MCF 10A (cell line): ENCODE data around the gene PAX1. TPM values are rescaled to one million over a fixed set of nuclear protein-coding genes. Genes with fewer than 3 reads are reported as not detected.

Source experiments
- BruUV-seq: library from RNA; stranded (reverse); fragments of 400-500 nt; replicated peaks from 2 replicates; lab custom pipeline; 2021; lab: Mats Ljungman, UMichigan
- CTCF ChIA-PET: fragments of 300-600 bp; sonication (Branson Sonifier 250); formaldehyde crosslinking; extraction: SDS; loops from one replicate; lab custom pipeline; 2021; ENCODE audit warnings: antibody characterized with exemption, inconsistent platforms; lab: Yijun Ruan, JAX
- POLR2A ChIA-PET: fragments of 300-600, 350-650 bp; sonication (Branson Sonifier 250); formaldehyde crosslinking; extraction: SDS; loops from one replicate; lab custom pipeline; 2020; ENCODE audit warnings: antibody characterized with exemption, inconsistent platforms; lab: Yijun Ruan, JAX
- DNase-seq: peaks from one replicate; pipeline ENCODE4 v3.0.0-alpha.2; 2018; ENCODE audit not compliant: unreplicated experiment
- H3K27ac Mint-ChIP-seq: one replicate; pipeline ENCODE4 v1.8.0; 2022; ENCODE audit warnings: mild to moderate bottlenecking, low read depth, mixed read lengths; ENCODE audit not compliant: unreplicated experiment
- H3K27me3 Mint-ChIP-seq: one replicate; pipeline ENCODE4 v1.8.0; 2022; ENCODE audit warnings: mixed read lengths; ENCODE audit not compliant: insufficient read depth, unreplicated experiment
- H3K36me3 Mint-ChIP-seq: one replicate; pipeline ENCODE4 v1.8.0; 2022; ENCODE audit warnings: mild to moderate bottlenecking, moderate library complexity, mixed read lengths; ENCODE audit not compliant: insufficient read depth, unreplicated experiment
- H3K4me1 Mint-ChIP-seq: one replicate; pipeline ENCODE4 v1.8.0; 2022; ENCODE audit warnings: mixed read lengths; ENCODE audit not compliant: insufficient read depth, unreplicated experiment
- H3K4me3 Mint-ChIP-seq: one replicate; pipeline ENCODE4 v1.8.0; 2022; ENCODE audit warnings: mild to moderate bottlenecking, moderate library complexity, mixed read lengths; ENCODE audit not compliant: unreplicated experiment
- H3K9me3 Mint-ChIP-seq: one replicate; pipeline ENCODE4 v1.8.0; 2022; ENCODE audit warnings: mixed read lengths; ENCODE audit not compliant: unreplicated experiment
- intact Hi-C: fragments of 100-400 bp; cut with micrococcal nuclease; formaldehyde crosslinking; loops from 2 replicates; pipeline ENCODE4 v1.14.1; 2022
- total RNA-seq: library from RNA; stranded (reverse); gene quantifications from 2 replicates; pipeline ENCODE4 v1.2.3, GENCODE V29; 2022
- TF ChIP-seq, protein P1 (sequence below): fragments of 200-600 bp; IDR thresholded peaks from one replicate; pipeline ENCODE4 v1.8.0; 2022; ENCODE audit warnings: antibody characterized with exemption, mild to moderate bottlenecking; ENCODE audit not compliant: unreplicated experiment

PAX1 gene
- total RNA-seq, 1 experiment from 2014 or later = not detected

DNA sequence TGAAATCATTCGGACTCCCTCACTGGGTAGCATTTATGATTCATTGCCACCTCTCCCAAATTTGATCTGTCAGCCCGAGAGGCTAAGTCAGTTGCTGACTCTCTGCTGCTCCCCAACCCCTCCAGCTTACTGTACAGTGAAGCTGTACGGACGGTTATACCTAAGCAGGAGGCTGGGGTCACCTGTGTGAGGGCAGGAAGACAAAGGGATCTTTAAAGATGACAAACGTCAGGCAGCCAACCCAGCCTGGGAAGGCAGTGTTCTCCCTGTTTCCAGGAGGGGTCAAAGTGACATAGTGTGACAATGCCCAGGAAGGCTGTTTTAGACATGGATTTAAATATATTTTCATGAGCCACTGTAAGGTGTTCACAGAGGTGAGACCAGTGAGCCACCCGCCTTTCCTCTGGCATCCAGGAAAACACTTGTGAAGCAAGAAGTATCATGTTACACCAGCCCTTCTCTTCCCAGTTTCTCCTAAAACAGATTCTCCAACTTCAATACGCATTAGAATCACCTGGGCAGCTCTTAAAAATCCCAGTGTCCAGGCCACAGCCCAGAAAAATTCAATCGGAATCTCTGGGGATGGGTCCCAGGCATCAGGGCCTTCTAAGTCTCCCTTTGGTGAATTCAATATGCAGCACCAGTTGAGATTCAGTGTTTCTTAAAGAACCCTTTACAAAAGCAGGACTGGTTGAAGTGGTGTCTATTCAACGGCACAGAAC lies 6.8 kb upstream of the PAX1 start:
- TF ChIP-seq, protein P1, sequence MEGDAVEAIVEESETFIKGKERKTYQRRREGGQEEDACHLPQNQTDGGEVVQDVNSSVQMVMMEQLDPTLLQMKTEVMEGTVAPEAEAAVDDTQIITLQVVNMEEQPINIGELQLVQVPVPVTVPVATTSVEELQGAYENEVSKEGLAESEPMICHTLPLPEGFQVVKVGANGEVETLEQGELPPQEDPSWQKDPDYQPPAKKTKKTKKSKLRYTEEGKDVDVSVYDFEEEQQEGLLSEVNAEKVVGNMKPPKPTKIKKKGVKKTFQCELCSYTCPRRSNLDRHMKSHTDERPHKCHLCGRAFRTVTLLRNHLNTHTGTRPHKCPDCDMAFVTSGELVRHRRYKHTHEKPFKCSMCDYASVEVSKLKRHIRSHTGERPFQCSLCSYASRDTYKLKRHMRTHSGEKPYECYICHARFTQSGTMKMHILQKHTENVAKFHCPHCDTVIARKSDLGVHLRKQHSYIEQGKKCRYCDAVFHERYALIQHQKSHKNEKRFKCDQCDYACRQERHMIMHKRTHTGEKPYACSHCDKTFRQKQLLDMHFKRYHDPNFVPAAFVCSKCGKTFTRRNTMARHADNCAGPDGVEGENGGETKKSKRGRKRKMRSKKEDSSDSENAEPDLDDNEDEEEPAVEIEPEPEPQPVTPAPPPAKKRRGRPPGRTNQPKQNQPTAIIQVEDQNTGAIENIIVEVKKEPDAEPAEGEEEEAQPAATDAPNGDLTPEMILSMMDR = no peak
- Mint-ChIP-seq H3K27ac (no peak overlapping the region), H3K4me3 (no peak overlapping the region), H3K36me3 (no peaks in the 10 kb centered on the region), H3K27me3 (peaks cover 71% of the 10 kb centered on the region), H3K9me3 (no peaks in the 10 kb centered on the region), H3K4me1 (peaks cover 7% of the 10 kb centered on the region)
- no peak for DNase-seq
- ChIA-PET POLR2A (interaction anchor here (0.6 kb wide), 1 partner anchor 1680 kb away, joined by 3 read pairs; no protein-coding TSS in a partner anchor), CTCF (interaction anchor here (0.6 to 5.2 kb wide), 3 partner anchors 21 to 1032 kb away, joined by 3 to 36 read pairs (median 5); no protein-coding TSS in a partner anchor)
- no TSS peak for BruUV-seq
- intact Hi-C loops = no loop called here

DNA sequence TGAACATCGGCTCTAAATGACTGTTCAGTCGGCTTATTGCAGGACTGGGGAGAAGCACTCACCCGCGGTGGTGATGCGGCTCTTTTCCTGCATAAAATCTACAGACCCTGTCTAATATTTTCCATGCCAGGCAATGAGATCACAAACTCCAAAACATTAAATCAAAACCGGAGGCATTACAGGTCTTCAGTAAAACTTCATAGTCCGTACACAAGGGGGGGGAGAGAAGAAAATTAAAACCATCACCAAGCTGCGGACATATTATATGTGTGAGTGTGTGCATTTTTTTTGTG lies 6.3 kb upstream of the PAX1 start:
- Mint-ChIP-seq H3K4me3 (no peak overlapping the region), H3K27me3 (peaks cover 71% of the 10 kb centered on the region), H3K27ac (no peak overlapping the region), H3K9me3 (no peaks in the 10 kb centered on the region), H3K4me1 (peaks cover 7% of the 10 kb centered on the region), H3K36me3 (no peaks in the 10 kb centered on the region)
- no TSS peak for BruUV-seq
- POLR2A ChIA-PET = no interaction called here
- TF ChIP-seq, protein P1 = no peak
- no peak for DNase-seq
- CTCF ChIA-PET = interaction anchor here (0.7 kb wide), 1 partner anchor 1780 kb away, joined by 4 read pairs; no protein-coding TSS in a partner anchor
- intact Hi-C loops = no loop called here

DNA sequence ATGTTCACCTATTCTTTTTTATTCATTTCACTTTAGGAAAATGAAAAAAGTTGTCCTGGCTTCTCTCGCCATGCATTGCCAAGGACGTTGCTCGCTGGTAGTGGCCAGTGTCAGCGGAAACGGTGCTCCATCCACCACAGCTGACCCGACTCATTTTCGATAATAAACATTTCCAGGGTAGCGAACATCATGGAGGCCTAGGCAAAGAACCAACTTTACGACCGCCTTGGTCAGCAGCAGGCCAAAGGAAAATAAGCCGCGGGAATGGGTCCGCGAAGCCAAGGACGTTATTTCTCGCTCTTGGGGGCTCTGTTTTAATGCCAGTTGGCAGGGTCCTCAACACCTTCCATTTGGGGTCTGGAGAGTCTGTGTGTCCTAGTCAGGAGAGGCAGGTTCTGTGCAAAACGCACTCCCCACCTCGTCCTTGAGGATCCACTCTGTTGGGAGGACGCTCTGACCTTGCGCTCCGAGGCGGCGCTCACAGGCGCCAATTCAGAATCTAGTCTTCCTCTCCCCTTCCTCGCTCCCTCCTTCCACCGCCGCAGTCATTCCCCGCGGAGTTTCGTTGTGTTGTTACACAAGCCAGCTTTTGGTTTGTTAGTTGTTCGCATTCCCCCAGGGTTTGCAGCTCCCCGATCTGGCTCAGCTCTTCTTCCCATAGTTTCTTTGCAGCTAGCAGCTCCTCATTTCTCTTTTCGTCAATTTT lies 4.1 kb upstream of the PAX1 start:
- Mint-ChIP-seq H3K27me3 (peaks cover 79% of the 10 kb centered on the region), H3K4me3 (no peak overlapping the region), H3K27ac (no peak overlapping the region), H3K36me3 (no peaks in the 10 kb centered on the region), H3K4me1 (peaks cover 7% of the 10 kb centered on the region), H3K9me3 (no peaks in the 10 kb centered on the region)
- intact Hi-C loops = no loop called here
- ChIA-PET POLR2A (interaction anchor here (0.7 kb wide), 1 partner anchor 15 kb away, joined by 3 read pairs; no protein-coding TSS in a partner anchor), CTCF (interaction anchor here (0.6 to 3.9 kb wide), 5 partner anchors 18 to 1367 kb away, joined by 3 to 33 read pairs (median 4); no protein-coding TSS in a partner anchor)
- no TSS peak for BruUV-seq
- DNase-seq = no peak
- TF ChIP-seq, protein P1 = no peak

DNA sequence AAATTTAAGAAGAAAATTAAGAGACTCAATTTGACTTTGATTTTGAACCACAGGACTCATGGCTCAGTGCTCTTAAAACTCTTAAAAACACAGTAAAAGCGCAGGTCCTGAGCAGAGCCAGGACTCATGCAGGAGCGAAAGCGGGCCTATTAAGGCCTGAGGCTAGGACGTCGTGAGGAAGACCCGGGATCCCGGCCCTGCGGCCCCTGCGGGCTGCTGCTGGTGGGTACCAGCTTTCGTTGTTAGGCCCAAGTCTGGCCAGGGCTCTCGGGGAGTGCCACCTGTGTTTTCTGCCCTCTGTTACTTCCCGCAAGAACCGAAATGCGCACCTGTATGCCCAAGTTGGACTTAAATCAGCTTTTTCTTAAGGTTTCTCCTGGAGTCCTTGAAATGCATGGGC lies 3.4 kb upstream of the PAX1 start:
- Mint-ChIP-seq H3K4me3 (no peak overlapping the region), H3K27ac (no peak overlapping the region), H3K27me3 (peaks cover 76% of the 10 kb centered on the region), H3K36me3 (no peaks in the 10 kb centered on the region), H3K9me3 (no peaks in the 10 kb centered on the region), H3K4me1 (peaks cover 3% of the 10 kb centered on the region)
- DNase-seq = no peak
- intact Hi-C loops = no loop called here
- BruUV-seq = no TSS peak
- TF ChIP-seq, protein P1 = no peak
- CTCF ChIA-PET = interaction anchor here (0.6 to 3.9 kb wide), 8 partner anchors 17 to 1368 kb away, joined by 3 to 33 read pairs (median 4); no protein-coding TSS in a partner anchor
- POLR2A ChIA-PET = interaction anchor here (0.7 kb wide), 1 partner anchor 16 kb away, joined by 3 read pairs; no protein-coding TSS in a partner anchor
